Tongue (tissue), 2 donors: Measurements from ENCODE around the gene TTLL1. TPM values are rescaled to one million over a fixed set of nuclear protein-coding genes. Genes with fewer than 3 reads are reported as not detected.
"Not testable (repeated sequence)": the region's sequence is repeated elsewhere in the genome, so short reads cannot be mapped to it uniquely, and the experiment has no call there.

Experiments used
- DNase-seq: peaks from one replicate; pipeline ENCODE4 v3.0.0-alpha.2; 2015
- total RNA-seq: library from RNA; depleted of rRNA; stranded (reverse); fragments of >200 nt; gene quantifications from one replicate; pipeline ENCODE4 v1.2.3, GENCODE V29; 2014

TTLL1 gene
- total RNA-seq, 1 donor from 2014 or later: 7.9 TPM

DNA sequence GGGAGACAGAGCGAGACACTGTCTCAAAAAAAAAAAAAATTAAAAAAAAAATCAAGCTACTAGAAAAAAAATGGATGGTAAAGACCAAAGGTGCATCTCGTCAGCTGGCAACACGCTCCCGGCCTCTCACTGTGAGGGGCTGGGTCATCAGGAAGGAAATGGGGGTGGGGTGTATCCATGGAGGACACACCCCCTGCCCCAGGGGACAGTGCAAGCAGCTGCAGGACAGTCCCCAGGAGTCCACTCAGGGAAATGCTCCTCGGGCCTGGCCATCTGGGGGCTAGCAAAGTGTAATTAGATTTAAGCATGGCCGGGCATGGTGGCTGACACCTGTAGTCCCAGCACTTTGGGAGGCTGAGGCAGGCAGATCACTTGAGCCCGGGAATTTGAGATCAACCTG lies 23.1 kb downstream of the TTLL1 start:
- no peak for DNase-seq

DNA sequence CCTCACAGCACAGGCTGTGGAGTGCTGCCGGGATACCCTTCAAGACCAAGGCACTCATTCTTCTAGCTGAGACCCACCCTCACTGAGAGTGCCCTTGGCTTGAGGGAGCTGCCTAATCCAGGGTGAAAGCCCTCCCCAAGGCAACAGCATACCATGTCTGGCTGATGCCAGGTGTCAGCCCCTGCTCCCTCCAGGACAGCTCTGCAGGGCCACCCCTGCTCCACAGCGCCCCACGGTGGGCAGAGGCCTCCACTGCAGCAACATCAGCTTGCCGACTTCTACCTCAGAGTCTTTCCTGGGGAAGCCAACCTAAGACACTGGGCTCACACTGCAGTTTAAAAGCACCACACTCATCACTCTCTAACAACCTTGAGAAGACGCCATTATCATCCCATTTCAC lies 29.0 kb downstream of the TTLL1 start:
- peak; percentile 29 for DNase-seq

- no peak for DNase-seq
Observed at GRCh38 chr22:43057641-43058040, 31.6 kb downstream of the TTLL1 start.

- no peak for DNase-seq
Observed at GRCh38 chr22:43053176-43053575, 36.0 kb downstream of the TTLL1 start.

DNA sequence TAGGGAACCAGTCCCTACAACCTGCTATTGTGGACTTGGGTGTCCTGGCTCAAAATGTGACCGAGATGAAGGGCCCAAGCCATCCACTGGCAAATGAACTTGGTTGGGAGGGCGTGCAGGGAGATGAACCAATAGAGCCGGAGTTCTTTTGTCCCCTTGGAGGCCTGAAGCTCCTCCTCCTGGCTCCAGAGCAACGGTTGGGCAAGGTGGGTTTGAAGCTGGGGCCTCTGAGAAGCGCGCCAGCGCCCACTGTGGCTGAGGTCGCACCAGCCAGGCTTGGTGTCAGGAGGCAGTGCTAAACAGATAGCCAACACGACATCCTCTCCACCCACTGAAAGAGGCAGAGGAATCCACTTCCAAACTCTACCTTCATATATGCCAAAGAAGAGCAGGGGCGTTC lies 38.2 kb downstream of the TTLL1 start:
- DNase-seq: no peak

GRCh38 chr22:43047605-43048004 lies 41.6 kb downstream of the TTLL1 start:
- DNase-seq: no peak

DNA sequence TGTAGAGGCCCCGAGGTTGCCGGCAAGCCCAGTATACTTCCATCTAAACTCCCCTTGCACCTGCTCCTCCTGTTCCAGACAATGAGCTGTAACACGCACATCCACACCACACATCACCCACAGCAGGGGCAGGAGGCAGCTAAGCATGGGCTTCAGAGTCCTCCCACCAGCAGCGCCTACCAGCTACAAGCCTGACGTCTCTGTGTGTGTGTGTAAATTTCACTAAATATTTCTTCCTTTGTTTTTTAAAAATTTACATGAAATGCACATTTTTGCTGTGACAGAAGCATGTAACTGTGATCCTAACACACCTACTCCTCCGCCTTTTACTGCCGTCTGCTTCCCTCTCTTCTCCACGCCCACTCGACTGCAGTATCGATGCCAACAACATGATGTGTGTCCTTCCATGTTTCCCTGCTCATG lies 44.9 kb downstream of the TTLL1 start:
- DNase-seq: no peak

DNA sequence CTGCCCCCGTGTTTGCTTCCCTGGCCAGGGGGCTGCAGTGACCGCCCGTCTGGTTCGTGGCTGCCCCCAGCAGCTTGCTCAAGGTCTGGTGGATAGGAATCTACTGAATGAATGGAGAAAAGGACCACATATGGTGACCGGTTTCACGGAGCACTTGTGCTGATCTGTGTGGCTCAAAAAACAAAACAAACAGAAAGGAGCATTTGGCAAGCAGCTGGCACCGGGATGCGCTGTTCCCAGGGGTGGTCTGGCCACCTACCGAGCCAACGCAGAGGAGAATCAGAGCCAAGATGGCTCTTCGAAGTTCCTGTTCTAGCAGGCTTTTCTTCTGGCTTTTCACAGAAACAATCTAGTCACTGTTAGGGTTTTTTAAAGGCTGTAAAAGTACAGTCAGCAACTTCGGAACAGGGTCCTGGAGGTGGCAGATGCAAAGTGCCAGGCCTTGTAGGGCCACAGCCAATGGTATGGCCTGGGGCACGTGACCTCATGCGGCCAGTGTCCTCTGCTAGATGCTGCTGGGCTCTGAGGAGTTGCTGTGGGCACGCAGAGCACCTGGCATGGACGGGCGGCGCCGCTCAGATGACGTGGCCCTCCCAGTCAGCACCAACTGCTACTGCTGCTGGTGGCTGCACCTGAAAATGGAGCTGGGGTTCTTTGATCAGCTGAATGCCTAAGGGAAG lies 47.0 kb downstream of the TTLL1 start:
- peak; percentile 29 for DNase-seq

DNA sequence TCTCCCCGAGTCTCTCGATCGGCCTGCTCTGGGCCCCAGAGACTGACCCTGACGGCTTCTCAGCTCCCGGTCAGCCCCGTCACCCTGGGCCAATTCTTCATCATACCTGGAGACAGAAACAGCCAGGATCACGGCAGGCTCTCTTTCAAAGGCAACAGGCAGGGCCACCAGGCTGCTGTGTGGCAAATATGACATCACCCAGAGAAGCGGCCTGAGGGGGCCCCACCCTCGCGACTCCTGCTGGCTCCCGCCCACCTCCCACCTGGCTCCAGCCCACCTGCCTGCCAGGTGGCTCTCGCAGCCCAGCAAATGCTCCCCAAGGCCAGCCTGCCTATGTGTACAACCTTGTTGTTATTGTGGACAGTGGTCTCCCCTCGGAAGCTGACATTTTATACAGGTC lies 49.4 kb downstream of the TTLL1 start:
- DNase-seq: no peak

DNA sequence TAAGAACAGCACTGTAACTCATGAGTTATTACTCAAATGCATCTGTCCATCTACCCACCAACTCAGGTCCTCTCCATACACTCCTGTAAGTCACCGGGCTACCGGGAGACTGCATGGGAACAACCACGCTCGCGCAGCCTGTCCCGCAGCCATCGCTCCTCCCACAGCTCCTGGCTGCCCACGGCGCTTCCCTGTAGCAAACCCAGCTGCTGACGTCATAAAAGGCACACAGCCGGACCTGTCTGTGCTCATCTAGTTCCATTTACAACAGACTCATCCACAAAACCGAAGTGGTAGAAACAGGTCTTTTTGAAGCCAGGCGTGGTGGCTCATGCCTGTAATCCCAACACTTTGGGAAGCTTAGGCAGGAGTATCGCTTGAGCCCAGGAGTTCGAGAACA lies 50.9 kb downstream of the TTLL1 start:
- DNase-seq: no peak

GRCh38 chr22:43036282-43036829 lies 52.8 kb downstream of the TTLL1 start:
- DNase-seq: peak; percentile 62

DNA sequence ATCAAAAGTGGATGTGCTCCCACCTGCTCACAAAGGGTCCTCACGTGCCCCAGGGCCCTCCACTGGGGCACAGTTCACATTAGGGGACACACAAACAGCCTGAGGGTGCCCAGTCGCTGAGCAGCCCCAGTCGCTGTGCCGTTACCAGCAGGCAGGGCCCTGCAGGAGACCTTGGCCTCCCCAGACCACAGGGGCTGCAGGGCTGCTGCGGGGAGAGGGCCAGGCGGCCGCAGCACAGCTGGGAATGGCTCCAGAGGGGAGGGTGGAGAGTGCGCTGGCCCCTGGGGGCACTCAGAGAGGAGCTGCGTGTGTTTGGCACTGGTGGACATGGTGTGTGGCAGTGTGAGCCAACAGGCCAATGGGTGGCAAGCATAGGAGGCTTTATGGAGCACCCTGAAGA lies 53.9 kb downstream of the TTLL1 start:
- DNase-seq: no peak

DNA sequence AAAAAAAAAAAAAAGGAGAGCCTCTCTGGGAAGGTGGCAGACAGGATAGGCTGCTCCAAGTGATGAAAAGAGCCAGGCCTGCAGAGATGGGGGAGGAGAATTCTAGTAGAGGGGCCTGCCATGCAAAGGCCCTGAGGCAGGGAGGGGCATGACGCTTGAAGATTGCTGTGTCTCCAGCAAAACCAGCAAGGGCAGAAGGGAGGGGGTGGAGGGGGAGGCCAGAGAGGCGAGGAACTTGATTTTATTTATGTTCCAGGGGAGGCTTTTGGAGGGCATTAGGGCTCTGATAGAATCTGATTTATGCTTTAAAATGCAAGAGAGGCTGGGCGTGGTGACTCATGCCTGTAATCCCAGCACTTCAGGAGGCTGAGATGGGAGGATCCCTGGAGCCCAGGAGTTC lies 57.6 kb downstream of the TTLL1 start:
- DNase-seq: no peak

- no peak for DNase-seq
Observed at GRCh38 chr22:43018615-43019014, 70.6 kb downstream of the TTLL1 start.

GRCh38 chr22:43017525-43018460 lies 71.4 kb downstream of the TTLL1 start:
- DNase-seq: no peak

DNA sequence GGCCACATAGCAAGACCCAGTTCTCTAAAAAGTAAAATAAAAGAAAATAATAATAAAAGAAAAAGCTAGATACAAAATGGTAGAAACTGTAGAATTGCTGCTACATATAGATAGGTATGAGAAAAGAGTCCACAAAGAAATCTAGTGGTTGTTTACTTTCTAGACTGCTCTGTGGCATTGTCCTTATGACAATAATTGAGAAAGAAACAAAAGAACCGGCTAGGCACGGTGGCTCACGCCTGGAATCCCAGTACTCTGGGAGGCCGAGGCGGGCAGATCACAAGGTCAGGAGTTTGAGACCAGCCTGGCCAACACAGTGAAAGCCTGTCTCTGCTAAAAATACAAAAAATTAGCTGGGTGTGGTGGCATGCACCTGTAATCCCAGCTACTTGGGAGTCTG lies 73.0 kb downstream of the TTLL1 start:
- DNase-seq: not testable (repeated sequence)

DNA sequence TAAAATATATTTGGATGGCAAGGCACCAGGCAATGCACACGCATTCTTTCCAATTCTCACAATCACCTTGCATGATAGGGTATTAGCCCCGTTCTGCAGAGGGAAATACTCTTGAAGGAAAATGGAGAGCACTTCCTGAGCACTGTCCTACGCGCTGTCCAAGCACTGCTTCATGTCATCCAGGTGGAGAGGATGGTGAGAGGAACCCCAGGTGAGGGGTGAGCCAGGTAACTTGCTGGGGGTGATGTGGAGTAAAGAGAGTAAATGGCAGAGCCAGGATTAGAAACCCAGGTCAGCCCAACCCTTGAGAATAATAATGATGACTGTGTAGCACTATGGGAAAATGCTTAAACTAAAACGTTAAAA lies 73.5 kb downstream of the TTLL1 start:
- no peak for DNase-seq

DNA sequence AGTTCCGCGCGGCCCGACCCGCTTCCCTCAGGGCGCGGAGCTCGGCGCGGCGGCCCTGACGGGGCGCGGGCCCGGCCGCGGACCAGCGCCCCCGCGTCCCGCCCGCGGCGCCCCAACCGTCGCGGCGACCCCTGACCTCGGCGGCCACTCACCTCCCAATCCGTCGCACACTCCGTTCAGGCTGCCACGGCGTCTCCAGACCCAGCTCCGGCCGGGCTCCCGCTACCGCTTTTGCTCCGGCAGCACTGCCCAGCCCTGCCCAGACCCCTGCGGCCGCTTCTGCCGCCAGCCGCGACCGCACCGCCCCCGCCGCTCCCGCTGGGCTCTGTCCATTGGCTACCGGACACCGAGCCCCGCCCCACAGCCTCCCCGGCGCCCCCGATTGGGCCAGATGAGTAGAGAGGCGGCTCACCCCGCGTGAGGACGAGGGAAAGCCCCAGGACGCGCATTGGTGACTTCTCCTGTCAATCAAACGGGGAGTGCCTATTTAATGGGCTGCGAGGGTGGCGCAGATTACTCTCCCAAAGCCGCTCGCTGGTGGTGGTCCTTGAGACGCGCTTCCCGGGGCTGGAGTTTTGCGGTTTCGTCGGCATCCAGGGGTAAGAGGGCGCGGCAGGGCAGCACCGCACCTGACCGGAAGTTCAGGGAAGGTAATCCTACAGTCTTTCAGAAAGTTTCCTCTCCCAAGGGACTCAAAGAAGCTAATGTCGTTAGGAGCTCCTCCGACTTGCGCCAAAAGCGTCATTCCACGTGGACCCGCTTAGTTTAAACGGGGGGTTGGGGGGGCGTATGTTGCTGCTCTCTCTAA lies 74.1 kb downstream of the TTLL1 start, which contains the start of gene PACSIN2:
TSS of gene PACSIN2 (minus strand) at position 281 of the 808 bp plus-strand sequence. CDS start 103,069 bp downstream, outside the sequence.
- DNase-seq: peak; percentile 99

DNA sequence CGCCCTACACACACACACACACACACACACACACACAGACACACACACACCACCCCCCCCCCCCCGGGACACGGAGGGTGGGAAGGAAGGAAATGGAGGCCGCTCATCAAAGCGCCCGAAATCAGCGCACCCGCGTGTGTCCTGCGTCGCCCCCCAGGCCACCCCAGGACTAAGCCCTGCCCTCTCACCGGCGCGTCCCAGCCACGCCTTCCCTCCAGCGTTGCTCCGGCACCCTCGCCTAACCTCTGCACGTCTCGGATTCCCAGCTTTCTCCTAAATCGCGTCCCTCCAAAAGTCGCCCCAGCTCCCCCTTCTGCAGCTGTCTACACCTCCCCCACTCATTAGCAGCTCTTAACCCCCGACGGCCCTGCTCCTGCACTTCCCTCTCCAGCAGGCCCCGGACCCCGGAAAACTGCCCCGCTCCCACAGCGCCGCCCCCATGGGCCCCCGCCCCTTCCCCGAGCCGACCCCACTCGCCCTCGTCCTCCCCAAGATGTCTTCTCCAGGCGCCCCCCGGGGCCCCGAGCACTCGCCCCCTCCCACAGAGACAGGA lies 74.8 kb downstream of the TTLL1 start:
- DNase-seq: peak; percentile 70

GRCh38 chr22:43013355-43014315 lies 75.6 kb downstream of the TTLL1 start:
- no peak for DNase-seq

DNA sequence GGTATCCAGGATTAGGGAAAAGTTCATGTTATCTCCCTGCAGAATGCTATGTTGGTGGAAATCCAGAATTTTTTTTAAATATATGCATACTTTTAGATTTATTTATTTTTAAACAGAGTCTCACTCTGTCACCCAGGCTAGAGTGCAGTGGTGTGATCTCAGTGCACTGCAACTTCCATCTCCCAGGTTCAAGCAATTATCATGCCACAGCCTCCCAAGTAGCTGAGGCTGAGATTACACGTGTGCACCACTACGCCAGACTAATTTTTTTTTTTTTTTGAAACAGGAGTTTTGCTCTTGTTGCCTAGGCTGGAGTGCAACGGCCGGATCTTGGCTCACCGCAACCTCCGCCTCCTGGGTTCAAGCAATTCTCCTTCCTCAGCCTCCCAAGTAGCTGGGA lies 76.8 kb downstream of the TTLL1 start:
- DNase-seq: no peak
